Anterior cingulate cortex (tissue), 58 donors: Measurements from ENCODE around the gene IFFO2.

Experiments
- DNase-seq, 58 donors: peaks; one replicate each; lab custom pipeline; 2025; lab: John Stamatoyannopoulos, UW

Gene IFFO2

DNA sequence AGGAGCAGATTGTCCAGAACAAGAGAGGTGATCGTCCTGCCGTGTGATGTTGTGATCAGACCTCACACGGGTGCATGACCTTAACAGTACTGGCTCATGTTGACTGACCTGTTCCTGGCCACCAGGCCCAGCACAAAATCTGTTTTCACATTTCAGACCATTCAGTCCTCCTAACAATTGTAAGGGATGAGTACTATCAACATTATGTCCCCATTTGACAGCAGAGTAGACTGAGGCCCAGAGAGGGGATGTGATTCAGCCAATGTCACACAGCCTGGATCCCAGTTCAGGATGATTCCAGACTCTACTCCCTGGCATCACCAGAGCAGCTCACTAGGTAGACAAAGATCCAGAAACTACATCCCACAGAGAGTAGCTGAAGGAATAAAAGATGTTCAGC is 89.6 kb downstream of the IFFO2 start:
- DNase-seq, result no peak

DNA sequence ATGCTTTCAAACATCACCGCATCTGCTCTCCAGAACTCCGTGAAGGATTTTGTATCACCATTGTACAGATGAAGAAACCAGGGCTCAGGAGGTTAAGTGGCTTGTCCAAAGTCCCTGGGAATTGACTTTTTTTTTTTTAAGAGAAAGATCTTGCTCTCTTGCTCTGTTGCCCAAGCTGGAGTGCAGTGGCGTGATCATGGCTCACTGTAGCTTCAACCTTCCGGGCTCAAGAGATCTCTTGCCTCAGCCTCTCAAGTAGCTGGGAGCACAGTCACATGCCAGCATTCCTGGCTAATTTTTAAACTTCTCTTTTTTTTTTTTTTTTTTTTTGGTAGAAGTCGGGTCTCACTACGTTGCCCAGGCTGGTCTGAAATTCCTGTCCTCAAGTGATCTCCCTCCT is 90.2 kb downstream of the IFFO2 start:
- no peak for DNase-seq

DNA sequence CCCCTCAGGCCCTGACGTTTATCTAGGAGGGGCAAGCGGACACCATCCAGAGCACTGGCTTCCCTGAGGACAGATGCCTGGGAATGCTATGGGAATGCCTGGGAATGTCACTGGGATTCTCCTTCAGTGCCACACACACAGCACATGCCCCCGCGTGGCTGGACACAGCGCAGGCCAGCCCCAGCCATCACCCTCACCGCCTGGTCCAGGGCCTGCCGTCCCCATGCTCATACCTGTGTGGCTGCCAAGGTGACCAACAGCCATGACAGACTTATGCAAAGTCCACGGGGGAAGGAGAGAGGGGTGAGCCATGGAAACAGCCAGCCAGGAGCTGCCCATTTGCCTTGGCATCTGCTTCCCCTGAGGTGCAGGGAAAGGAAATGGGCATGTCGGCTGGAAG is 91.3 kb downstream of the IFFO2 start:
- DNase-seq, result no peak

DNA sequence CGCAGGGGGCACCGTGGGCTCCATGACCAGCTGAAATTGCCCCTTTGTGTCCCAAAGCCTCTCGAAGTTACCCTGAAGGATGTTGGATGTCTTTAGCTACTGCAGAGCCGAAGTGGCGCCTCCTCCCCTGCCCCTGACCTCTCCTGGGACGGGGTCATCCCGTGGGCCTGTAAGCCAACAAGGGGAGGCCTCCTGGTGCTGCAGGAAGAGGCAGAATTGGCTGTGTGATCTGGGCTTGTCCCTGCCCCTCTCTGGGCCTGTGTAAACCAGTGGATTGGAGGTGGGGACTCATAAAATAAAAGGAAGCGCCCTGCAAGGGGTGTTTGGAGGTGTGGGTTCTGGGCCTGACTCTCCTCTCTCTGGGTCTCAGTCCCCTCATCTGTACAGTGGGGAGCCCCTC is 94.9 kb downstream of the IFFO2 start:
- DNase-seq, result no peak

GRCh38 chr1:18861082-18861481 is 95.4 kb downstream of the IFFO2 start:
- no peak for DNase-seq

DNA sequence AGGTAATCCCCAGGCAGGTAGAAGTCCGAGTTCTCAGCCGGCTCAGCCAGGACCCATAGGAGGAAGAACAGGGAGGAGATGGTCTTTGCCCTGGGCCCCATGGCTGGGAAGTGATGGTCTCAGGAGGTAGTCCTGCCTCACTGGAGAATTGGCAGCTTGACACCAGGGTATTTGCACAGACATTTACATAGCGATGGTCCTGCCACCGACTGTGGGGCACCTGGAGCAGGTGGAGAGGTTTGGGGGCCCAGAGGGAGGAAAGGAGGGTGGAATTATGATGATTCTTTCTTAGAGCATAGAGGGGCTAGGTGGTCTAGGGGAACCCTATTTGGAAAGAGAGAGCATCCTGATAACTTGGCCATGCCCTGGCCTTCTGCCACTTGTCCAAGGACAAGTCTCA is 96.9 kb downstream of the IFFO2 start, which contains the start of gene TAS1R2:
TSS of gene TAS1R2 (minus strand) at position 101 of the 400 bp plus-strand sequence. CDS start at position 101, 0 bp downstream.
- no peak for DNase-seq

GRCh38 chr1:18858070-18858688 is 98.3 kb downstream of the IFFO2 start:
- no peak for DNase-seq

DNA sequence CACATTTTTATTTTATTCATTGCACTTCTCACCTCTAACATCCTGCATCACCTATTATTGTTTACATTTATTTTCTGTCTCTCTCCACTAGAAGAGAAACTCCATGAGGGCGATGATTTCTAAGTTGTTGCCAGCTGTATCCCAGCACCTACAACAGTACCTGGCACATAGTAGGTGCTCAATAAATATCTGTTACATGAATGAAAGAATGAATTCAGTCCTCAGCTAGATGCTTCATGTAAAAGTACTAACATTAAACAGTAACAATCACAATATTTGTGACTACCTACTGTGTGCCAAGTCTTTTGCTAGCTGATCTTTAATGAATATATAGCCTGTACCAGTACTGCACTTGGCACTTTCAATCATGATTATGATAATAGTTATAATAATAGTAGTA is 100.0 kb downstream of the IFFO2 start:
- no peak for DNase-seq

DNA sequence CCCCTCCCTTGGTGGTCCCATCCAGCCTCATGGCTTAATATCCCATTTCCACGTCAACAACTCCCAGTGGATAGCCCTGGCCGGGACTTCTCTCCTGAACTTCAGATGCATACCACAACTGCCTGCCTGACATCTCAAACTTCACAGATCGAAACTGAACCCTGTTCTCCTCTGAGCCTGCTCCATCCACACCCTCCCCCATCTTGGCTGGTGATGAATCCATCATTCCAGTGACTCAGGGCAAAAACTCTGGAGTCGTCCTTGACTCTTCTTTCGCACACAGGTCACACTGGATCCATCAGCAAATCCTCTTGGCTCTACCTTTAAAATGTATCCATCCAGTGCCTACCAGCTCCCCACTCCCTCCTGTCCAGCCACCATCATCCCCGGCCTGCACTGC is 100.9 kb downstream of the IFFO2 start:
- no peak for DNase-seq

DNA sequence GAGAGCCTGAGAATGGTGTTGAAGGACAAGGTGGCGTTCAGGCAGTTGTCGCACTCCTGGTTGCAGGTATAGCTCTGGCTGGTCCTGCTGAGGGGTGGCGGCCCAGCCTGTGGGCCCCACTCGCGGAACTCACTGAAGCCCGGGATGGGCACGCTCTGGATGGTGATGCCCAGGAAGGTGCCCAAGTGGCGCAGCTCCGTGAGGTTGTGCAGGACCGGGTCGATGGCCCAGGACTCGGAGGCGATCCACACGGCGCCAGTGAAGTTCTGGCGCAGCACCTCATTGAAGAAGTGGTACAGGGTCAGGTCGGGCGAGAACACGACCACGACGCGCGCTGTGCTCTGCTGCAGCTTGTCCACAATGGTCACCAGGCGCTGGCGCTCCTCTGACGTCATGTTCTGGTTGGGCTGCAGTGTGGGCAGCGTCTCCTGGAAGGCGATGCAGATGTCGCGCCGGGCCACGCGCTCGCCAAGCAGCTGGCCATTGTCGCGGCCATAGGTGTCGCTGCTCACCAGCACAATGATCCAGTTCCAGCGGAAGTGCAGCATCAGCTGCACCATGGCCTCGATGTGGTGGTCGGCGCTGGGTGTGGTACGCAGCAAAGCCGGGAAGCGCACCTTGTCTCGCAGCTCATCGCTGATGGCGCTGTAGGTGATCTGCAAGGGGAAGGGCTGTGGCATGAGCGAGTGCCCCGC is 102.0 kb downstream of the IFFO2 start:
- DNase-seq, result no peak
